ENCODE results near the gene ZNF275.

GRCh38 chrX:153374426-153374825 is 40.5 kb downstream of the ZNF275 start:
- TF ChIP-seq CBFB (IDR thresholded peaks at IDR 0.05; ENCODE audit: low read depth): no peak
- no peak for TF ChIP-seq LARP7 (IDR thresholded peaks at IDR 0.05)
- TF ChIP-seq CTCF (IDR thresholded peaks at IDR 0.05 in 2 of 3, conservative IDR thresholded peaks at IDR 0.05 in 1 of 3; ENCODE audit: control insufficient read depth in 2 of 3, extremely low read depth in 1 of 3, insufficient read depth in 1 of 3, low read depth in 3 of 3, low read length in 3 of 3): no peak; a peak in 1 of 6 replicates
- no peak for TF ChIP-seq HDAC2 (IDR thresholded peaks at IDR 0.05)
- no peak for TF ChIP-seq EP300 (IDR thresholded peaks at IDR 0.05; ENCODE audit: borderline replicate concordance in 1 of 2, control insufficient read depth in 1 of 2, low read depth in 2 of 2, low read length in 2 of 2)
- TF ChIP-seq, protein P1, sequence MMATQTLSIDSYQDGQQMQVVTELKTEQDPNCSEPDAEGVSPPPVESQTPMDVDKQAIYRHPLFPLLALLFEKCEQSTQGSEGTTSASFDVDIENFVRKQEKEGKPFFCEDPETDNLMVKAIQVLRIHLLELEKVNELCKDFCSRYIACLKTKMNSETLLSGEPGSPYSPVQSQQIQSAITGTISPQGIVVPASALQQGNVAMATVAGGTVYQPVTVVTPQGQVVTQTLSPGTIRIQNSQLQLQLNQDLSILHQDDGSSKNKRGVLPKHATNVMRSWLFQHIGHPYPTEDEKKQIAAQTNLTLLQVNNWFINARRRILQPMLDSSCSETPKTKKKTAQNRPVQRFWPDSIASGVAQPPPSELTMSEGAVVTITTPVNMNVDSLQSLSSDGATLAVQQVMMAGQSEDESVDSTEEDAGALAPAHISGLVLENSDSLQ (IDR thresholded peaks at IDR 0.05): no peak
- TF ChIP-seq MEF2A (IDR thresholded peaks at IDR 0.05; ENCODE audit: insufficient read depth, low read depth, low read length): no peak
